ENCODE measurements around the gene TAPBP.
A peak's percentile ranks its signal among the peaks of the same experiment; 100 is the strongest.
"Not testable (repeated sequence)": the region's sequence is repeated elsewhere in the genome, so short reads cannot be mapped to it uniquely, and the experiment has no call there.

The TAPBP gene

DNA sequence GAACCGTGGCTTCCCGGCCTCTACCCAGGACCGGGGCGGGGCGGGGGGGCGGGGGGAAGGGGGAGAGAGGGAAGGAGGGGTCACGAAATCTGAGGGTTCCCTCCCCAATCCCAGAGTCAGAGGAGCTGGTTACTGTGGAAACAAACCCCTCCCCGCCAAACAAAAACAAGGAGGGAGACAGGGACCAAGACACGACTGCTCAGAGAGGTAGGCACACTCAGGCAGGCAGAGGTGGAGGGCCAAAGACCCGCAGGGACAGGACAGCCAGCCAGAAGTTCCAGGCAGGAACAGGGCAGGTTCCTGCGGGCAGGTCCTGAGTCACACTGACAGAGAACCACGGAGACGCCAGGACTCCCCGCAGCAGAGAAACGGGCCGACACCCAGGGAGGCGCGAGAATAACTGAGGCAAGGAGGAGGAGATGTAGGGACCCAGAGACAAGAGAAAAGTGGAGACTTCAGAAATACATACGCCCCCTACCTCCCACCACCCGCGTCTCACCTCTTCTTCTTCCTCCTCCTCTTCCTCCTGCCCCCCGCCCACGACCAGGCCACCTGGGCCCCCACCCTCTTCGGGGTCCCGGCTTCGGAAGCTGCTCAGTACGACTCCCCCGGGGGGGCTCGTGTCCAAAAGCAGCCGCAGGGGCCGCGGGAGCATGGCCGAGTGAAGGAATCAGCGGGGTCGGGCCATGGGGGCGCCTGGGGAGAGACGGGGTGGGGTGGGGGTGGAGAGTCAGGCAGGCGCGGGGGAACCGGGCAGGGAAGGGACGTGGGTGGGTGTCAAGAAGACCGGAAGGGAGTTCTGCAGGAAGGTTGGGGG lies 15.7 kb downstream of the TAPBP start:
- peak in 32 of 51 donors; percentile 20 to 65 (median 36) for DNase-seq

DNA sequence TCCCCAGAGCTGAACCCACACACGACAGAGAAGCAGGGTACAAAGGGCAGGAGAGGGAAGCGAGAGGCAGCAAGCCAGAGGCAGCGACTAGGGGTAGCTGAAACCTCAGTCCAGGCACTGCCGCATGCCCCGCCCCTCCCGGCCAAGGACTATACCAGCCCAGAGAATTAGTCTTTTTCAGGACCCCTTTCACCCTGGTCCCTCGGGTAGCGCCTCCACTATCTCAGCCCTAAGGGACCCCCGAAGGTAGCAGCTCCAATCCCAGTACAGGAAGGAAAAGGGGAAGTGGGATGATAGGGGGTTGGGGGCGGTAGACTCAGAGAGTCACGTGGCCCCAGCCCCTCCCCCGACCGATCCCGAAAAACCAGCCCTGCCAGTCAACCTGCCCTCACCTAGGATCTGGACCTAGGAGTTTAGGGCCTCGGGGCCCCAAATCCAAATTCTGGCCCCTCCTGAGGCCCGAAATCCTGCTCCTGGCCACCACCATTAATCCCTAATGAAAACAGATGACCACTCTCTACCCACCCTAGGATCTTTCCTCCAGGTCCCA lies 16.4 kb downstream of the TAPBP start:
- DNase-seq = peak in 11 of 51 donors; percentile 19 to 64 (median 28)

DNA sequence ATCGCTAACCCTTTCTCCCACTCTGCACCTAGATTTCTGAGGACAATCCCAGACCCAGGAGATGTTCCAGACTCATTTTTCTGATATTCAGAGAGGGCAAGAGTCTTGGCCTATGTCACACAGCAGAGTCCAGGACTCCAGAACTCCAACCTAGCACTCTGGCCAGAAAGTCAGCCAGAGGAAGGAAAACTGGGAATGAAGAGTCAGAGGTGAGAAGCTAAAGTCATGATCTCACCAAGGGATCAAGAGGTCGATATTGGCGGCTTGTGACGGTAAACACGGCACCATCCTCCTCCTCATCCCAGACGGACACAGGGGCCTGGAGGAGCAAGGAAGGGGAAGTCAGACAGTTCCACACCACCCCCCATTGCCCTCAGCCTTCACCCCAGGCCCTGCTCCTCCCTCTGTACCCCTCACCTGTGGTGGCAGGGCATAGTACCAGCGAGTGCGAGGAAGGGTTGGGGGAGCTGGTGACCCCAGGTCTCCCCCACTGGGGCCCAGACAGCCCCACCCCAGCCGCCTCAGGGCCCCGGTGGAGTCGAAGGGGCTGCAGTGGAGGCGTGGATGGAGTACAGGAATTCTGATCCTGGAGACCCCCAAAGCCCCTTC lies 17.0 kb downstream of the TAPBP start:
- DNase-seq = no peak

DNA sequence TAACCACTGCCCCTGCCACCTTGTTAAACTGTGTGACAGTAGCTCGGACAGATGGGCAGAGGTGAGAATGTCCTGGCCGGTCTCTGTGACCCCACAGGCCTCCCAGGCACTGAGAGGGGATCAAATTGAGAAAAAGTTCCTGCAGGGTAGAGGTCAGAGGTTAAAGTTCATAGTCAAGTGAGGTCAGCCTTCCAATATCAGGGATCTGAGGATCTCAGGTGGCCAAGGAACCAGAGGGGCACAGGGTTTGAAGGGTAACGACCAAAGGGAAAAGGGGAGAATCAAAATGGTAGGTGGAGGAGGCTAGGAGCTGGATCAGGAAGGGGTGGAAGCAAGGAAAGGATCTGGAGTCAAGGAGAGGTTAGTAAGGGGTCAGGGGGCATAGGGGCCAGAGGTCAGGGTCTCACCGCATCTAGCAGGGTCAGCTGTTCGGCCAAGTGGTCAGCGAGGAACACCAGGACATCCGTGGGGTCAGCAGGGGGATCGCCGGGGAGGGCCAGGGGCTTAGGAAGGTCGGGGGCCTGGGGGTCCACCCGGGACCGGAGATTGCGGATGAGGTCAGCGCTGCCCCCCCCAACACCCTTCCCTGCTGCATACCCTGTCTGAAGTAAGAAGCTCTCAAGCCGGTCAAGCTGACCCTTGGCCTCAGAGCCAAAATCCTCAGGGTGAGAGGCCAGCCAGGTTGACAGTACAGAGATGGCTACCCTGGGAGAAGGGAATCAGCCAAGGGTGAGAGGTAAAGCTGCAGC lies 18.1 kb downstream of the TAPBP start:
- no peak for DNase-seq

DNA sequence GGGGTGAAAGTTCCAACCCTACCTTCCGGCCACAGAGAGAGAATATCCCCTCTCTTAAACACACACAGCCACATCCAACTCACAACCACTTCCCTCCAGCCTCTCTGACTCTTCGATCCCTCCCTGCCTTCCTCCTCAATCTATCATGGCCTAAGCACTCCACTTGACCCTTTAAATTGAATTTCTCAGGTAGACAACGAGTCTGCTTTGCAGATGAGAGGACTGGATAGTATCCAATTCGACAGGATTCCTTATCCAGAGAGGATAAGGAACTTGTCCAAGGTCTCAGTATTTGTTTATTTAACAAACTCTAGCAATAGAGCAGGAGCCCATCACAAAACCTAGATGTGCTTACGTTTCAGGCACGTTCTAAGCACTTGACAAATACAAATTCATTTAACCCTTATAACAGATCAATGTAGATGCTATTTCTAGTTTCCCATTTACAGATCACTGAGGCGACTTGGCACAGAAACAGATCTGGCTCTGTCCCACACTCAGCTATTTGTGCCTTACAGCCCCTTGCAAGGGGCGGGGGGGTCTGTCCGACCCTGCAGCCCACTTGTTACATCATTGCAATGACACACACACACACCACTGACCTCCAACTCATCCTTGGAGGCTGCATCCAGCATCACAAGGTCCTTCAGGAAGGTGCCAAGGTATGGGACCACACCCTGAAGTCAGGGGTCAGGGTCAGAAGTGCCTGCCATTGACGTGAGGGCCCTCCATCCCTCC lies 19.6 kb downstream of the TAPBP start:
- no peak for DNase-seq

DNA sequence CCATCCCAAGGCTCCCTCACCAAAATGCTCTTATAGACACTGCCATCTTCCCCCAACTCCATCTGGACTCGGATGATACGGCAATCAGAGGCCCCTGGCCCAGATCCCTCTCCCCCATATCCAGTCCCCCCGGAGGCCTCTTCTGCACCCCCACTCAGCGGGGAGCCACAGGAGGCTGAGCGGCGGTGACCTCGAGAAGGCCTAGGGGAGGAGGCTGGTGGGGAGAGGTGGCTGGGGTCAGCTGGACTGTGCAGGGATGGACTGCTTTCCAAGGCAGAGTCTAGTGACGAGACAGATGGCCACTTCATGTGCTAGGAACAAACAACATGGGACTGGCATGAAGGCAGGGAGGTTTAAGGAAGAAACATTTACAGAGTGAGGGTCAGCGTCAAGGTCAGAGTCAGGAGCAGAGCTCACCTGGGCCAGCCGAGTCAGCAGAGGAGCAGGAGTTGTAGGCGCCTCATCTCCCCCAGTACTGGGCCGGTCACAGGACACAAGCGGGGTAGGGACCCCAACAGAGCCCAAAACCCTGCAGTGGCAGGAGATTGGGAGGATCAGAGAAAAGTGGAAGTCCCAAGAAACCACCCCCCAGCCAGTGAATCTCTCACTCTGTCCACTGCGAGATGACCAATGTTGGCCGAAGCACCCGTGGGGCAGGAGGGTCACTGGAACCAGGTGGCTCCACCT lies 20.7 kb downstream of the TAPBP start:
- DNase-seq = no peak

DNA sequence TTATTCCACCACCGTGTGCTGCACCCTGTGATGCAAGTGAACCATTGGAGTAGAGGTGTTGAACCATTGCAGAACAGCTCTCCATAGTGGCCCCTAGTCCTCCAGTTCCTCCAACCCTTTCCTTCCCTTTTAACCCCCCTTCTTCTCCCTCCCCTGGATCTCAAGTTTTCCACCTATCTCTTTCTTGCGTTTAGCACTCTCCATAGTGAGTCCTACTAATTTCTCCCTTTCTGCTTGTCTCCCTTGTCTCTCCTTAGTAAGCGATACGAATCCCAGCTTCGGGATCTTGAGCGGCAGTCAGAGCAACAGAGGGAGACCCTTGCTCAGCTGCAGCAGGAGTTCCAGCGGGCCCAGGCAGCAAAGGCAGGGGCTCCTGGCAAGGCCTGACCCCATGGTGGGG lies 23.4 kb downstream of the TAPBP start:
- DNase-seq = no peak

DNA sequence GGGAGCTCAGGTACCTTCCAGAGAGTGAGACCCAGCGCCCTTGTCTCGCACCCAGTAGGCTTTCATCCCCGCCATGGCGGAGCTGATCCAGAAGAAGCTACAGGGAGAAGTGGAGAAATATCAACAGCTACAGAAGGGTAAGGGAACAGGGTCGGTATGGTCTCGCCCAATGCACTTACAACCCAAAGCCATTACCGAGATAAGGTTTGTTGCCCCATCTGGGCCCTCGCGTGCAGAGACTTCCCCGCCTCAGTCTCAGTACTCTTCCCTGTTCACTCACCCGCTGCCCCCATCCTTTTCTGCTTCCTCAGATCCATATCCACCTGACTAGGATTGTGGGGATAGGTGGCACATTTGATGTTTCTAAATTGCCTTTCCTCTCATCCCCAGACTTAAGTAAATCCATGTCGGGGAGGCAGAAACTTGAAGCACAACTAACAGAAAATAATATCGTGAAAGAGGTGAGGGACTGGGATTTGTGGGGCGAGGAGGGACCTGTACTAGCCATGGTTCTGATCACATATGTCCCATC lies 24.0 kb downstream of the TAPBP start:
- no peak for DNase-seq

DNA sequence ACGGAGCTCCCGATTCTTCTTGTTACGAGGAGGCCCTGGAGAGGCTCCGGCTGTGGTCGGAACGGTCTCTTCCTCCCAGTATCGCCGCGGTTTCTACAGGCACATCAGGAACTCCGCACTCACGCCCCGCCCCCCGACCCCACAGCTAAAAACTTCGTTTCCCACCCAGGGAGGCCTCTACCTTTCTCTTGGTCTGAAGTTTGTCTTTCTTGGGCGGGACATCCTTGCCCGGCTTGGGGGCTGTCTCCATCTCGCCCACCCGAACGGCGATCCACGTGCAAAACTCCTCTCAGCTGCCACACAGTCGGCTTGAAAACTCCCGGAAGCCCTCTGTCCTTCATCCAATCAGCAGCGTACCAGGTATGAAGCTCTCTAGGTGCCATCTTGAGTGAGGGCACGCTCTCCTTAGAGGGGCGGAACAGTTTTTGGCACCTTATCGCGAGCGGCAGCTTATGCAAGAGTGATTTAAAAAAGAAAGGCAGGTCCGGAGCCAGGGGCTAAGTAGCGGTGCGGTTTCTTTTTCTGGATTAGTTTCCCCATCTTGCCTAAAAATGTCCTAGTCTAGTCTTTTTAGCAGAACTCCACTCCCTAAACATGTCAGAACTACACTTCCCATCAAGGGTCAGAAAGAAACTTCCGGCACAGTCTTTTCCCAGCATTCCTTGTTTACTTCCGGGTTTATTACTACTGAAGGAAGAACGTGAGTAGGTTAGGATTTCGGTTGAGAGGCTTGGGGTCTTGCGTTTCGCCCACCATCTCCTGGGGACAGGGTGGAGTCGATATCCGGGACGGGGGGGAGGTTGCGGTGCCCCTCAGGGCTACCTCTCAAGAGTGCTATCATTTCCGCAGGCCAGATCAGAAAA lies 24.7 kb downstream of the TAPBP start, which contains the start of the genes PFDN6 and WDR46:
TSS of gene PFDN6 (plus strand) at position 681 of the 863 bp plus-strand sequence. CDS start 256 bp downstream, outside the sequence.
TSS of gene WDR46 (minus strand) at position 319 of the 863 bp plus-strand sequence. CDS start at position 250, 69 bp downstream.
- peak; percentile 44 to 100 (median 80) for DNase-seq

DNA sequence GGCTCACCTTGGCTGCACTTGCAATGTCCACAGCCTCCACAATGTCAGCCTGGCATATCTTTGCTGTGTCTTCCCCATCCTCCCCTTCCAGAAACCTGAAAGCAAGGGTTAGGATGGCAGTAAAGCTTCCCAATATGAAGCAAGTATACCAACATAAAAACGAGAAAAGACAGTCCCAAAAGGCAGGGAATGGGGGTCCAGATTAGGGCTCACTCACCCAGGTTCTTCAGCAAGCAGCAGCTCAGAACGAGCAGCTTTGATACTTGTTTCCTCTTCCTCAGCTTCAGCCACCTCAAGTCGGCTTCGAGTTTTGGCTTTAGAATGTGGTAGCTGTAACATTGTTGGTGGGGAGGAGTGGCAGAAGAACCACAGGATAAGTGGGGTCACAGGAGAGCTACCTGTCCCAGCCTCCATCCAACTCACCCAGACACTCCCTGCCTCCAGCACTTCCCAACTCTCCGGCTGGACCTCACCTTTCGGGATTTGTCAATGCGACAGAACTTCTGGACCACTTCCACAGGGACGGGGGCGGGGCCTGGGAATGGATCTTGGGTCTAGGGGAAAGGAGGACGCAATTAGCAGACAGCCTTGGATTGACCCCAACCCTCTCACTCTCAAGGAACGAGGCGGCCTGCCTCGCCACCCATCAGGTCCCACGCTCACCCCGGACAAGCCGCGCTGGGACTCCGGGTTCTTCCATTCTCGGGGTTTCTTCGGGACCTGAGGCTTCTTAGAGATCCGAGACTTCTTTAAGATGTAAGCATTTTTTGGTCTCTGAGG lies 25.5 kb downstream of the TAPBP start:
- DNase-seq = no peak

DNA sequence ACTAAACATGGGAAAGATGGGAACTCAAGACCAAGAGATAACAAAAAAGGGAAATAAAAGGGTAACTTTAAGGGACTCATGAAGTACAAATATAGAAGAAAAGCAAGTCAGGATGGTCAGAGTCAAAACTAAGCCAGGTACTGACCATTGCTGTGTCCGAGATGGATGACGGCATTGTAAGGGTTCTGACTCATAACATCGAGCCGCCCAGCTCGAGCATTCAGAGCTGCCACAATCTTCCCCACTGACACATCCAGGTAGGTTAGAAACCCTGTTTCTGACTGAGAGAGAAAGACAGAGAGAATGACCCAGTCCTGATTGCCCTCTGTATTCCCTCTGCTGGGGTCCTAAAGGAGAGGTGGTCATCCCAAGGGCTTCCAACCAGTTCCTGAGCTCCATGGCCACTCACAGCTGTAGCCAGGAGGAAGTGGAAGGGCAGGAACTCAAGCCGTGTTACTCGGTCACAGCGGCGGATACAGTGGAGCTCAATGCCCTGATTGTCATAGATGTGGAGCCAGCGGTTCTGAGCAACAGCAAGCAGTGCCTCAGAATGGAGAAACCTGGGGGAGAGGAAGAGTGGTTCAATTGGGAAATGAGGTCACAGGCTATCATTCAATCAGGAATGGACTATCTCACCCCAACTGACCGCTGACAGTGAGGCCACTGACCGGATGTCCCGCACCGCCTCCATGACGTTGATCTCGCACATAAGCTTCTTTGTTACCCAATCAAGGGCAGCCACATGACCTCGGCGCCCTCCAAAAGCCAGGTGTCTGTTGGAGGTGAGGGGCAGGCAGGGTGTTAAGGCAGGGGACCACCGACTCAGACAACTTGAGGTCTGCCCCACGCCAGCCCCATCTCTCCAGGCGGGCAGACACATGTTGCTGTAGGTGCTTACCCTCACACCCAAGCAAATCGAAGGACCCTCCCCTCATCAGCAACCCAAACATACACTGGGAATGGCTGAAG lies 26.6 kb downstream of the TAPBP start:
- DNase-seq = no peak

DNA sequence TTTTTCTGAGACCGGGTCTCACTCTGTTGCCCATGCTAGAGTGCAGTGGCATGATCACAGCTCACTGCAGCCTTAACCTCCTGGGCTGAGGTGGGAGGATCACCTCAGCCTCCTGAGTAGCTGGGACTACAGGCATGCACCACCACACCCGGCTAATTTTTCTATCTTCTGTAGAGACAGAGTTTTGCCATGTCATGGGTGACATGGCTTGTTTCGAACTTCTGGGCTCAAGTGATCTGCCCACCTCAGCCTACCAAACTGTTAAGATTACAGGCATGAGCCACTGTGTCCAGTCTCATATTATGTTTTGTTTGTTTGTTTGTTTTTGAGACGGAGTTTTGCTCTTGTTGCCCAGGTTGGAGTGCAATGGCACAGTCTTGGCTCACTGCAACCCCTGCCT lies 28.7 kb downstream of the TAPBP start:
- DNase-seq = not testable (repeated sequence)

DNA sequence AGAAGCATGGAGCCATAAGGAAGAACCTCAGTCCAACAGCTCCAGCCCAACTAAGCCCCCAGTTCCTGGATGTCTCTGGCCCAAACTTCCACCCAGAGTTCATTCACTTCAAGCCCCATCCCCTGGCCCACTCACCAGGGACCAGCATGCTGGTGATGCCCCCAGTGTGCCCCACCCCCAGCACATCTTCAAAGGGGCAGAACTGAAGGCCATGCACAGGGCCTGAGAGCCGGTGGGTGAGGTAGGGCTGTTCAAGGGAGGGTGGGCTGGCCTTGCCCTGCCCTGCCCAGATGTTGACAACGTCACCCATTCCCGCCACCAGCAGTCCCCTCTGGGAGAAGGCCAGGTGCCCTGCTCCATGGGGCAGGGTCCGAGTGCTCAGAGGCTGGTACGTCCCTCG lies 33.3 kb downstream of the TAPBP start:
- DNase-seq = no peak

DNA sequence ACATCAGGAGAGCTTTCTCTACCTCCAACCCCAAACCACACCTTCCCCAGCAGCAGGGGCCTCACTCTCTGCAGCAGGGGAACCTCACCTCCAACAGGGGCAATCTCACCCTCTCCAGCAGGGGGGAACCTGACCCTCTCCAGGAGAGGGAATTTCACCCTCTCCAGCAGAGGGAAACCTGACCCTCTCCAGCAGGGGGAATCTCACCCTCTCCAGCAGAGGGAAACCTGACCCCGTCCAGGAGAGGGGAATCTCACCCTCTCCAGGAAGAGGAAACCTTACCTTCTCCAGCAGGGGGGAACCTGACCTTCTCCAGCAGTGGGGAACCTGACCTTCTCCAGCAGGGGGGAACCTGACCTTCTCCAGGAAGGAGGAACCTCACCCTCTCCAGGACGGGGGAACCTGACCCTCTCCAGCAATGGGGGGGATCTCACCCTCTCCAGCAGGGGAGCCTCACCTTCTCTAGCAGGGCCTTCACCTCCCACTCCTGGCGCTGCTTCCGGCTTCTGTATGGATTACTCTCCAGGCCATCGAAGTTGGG lies 33.8 kb downstream of the TAPBP start:
- DNase-seq = no peak

DNA sequence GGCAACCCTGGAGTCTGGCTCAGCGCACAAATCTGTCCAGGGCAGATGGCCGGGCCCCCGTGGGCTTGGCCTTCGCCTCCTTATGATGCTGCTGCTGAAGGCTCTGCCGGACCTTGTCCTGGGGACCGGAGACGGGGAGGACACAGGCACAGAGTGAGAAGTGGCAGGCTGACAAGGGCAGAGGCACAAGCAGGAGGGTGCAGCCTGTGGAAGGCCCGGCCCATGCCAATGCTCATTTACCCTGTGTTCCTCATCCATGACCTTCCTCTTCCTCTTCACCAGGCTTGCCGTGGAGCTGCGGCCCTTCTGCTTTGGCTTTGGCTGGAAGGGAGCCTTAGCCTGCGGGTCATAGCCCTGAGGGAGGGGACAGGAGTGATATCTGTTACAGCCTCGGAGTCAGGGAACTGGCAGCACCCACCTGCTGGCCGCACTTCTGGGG lies 34.6 kb downstream of the TAPBP start:
- DNase-seq = no peak

DNA sequence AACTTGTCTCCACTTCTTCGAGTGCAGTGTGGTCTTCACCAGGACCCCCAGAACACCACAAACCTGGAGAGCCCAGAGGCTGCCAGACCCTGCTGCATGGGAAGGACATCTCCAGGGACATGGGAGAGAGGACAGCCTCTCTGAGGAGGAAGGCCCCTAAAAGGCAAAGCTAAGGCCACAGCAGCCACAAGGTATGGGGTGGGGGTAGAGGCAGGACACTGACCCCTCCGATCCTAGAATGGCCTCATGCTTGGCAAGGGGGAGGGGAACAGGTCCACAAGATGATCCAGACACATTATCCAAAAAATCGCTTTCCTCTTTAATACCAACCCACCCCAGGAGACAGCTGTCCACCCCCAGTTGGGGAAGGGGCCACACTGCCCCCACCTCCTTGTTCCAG lies 35.1 kb downstream of the TAPBP start:
- no peak for DNase-seq

DNA sequence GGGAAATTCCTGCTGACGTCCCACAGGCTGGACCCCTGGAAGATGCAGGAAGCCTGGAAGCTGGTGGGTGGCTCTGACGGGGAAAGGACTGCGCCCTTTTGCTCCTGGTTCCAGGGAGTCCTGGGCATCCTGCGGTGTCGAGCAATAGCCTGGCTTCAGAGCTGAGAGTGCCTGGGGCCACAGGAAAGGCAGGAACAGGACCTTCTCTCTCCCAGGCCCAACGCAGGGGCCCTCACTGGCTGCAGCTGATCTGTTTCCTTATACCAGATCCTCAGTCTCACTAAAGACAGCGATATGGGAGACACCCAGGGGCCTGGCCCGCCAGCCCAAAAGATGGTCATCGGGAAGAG lies 35.5 kb downstream of the TAPBP start:
- no peak for DNase-seq

Measured in hypothalamus (tissue), 51 donors.